NB4 (cell line): Measurements from ENCODE around the gene DIPK2B.

Experiments
- POLR2A ChIP-seq: IDR thresholded peaks from 2 replicates; pipeline ENCODE4 v1.6.1; 2011; ENCODE audit warnings: mild to moderate bottlenecking; ENCODE audit not compliant: insufficient read length; ENCODE audit errors: extremely low read depth
- TF ChIP-seq, protein P1 (sequence below): IDR thresholded peaks from one replicate; pipeline ENCODE4 v1.5.1; 2012; ENCODE audit warnings: low read depth, low read length
- TF ChIP-seq, protein P2 (sequence below): IDR thresholded peaks from 2 replicates; pipeline ENCODE4 v1.6.1; 2011; ENCODE audit warnings: low read depth, low read length

DNA sequence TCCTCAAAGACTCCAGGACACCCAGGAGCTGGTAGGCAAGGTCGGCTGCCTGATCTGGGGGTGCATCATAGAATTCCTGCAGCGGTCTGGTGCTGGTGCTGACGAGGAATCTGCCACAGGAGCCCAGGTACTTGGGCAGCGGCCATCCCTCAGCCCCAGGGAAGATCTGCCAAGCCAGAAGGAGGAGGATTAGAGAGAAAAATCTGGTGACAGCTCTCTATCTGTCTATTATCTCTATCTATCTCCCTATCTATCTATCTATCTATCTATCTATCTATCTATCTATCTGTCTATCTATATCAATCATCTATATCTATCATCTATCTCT lies 46.7 kb downstream of the DIPK2B start:
- no peak for TF ChIP-seq POLR2A
- TF ChIP-seq, protein P1, sequence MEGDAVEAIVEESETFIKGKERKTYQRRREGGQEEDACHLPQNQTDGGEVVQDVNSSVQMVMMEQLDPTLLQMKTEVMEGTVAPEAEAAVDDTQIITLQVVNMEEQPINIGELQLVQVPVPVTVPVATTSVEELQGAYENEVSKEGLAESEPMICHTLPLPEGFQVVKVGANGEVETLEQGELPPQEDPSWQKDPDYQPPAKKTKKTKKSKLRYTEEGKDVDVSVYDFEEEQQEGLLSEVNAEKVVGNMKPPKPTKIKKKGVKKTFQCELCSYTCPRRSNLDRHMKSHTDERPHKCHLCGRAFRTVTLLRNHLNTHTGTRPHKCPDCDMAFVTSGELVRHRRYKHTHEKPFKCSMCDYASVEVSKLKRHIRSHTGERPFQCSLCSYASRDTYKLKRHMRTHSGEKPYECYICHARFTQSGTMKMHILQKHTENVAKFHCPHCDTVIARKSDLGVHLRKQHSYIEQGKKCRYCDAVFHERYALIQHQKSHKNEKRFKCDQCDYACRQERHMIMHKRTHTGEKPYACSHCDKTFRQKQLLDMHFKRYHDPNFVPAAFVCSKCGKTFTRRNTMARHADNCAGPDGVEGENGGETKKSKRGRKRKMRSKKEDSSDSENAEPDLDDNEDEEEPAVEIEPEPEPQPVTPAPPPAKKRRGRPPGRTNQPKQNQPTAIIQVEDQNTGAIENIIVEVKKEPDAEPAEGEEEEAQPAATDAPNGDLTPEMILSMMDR = no peak
- TF ChIP-seq, protein P2, sequence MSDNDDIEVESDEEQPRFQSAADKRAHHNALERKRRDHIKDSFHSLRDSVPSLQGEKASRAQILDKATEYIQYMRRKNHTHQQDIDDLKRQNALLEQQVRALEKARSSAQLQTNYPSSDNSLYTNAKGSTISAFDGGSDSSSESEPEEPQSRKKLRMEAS = no peak
